Kidney (tissue), 14 donors: ENCODE measurements around the gene MROH2A. TPM values are rescaled to one million over a fixed set of nuclear protein-coding genes. Genes with fewer than 3 reads are reported as not detected.

Experiments
- DNase-seq, 5 donors: peaks; one replicate each; pipeline ENCODE4 v3.0.0-alpha.2; 2013 to 2020
- FAIRE-seq: peaks from 2 replicates; lab custom pipeline; 2012; peaks lifted over from hg19 to GRCh38; lab: Jason Lieb, UNC
- H3K27ac ChIP-seq, 2 donors: one replicate each; pipeline ENCODE4 v1.7.0; 2013; ENCODE audit warnings: low read depth in 2 of 2, low read length in 2 of 2, inconsistent platforms in 1 of 2
- H3K27me3 ChIP-seq: one replicate; pipeline ENCODE4 v1.7.1; 2013; ENCODE audit warnings: low read length, inconsistent platforms; ENCODE audit not compliant: control insufficient read depth, insufficient read depth
- H3K36me3 ChIP-seq, 3 donors: one replicate each; pipeline versions ENCODE4 v1.7.0 to v1.7.1; 2013; ENCODE audit warnings: low read length in 3 of 3, control low read depth in 1 of 3, inconsistent platforms in 1 of 3; ENCODE audit not compliant: insufficient read depth in 3 of 3, control insufficient read depth in 2 of 3
- H3K4me1 ChIP-seq, 3 donors: one replicate each; pipeline versions ENCODE4 v1.7.0 to v1.7.1; 2013; ENCODE audit warnings: low read length in 3 of 3, inconsistent platforms in 1 of 3, low read depth in 1 of 3; ENCODE audit not compliant: control insufficient read depth in 2 of 3, insufficient read depth in 2 of 3
- H3K4me3 ChIP-seq, 3 donors: one replicate each; pipeline versions ENCODE4 v1.7.0 to v1.8.1; 2013; ENCODE audit warnings: low read length in 3 of 3, control low read depth in 1 of 3, inconsistent platforms in 1 of 3
- H3K9ac ChIP-seq, 3 donors: one replicate each; pipeline versions ENCODE4 v1.7.0 to v1.7.1; 2013; ENCODE audit warnings: low read length in 3 of 3, control low read depth in 1 of 3, inconsistent platforms in 1 of 3
- H3K9me3 ChIP-seq, 3 donors: one replicate each; pipeline versions ENCODE4 v1.7.0 to v1.7.1; 2013; ENCODE audit warnings: low read length in 3 of 3, control low read depth in 1 of 3, inconsistent platforms in 1 of 3; ENCODE audit not compliant: control insufficient read depth in 2 of 3, insufficient read depth in 1 of 3
- intact Hi-C: fragments of 100-400 bp; cut with DNase I; formaldehyde crosslinking; loops from one replicate; pipeline ENCODE4 v1.11.1; 2022
- polyA plus RNA-seq: library from polyadenylated mRNA; stranded (reverse); fragments of 350-450 nt; fragmentation: Illumina TruSeq; extraction: RNeasy Lipid Tissue Mini Kit (QIAGEN cat#74804); gene quantifications from one replicate; pipeline ENCODE4 v1.2.3, GENCODE V29; 2014; ENCODE audit warnings: low read depth, low replicate concordance; ENCODE audit not compliant: insufficient read depth
- total RNA-seq: library from RNA; stranded (reverse); fragmentation: NEBNext Ultra II Directional; extraction: Animal tissue kit (Norgen Biotek cat#: 25700); gene quantifications from one replicate; pipeline ENCODE4 v1.2.1, GENCODE V29; 2021
- TF ChIP-seq, protein P1 (sequence below): IDR thresholded peaks from 3 replicates; pipeline ENCODE4 v1.5.1; 2012; ENCODE audit warnings: mild to moderate bottlenecking, moderate library complexity, borderline replicate concordance; ENCODE audit not compliant: insufficient read depth; ENCODE audit errors: extremely low read depth
- donor health status: control.
- donor health status: control.
- donor health status: control.
- donor health status: control.
- donor health status: control.
- donor health status: DM: yes; HTN: yes; CAD: no.
- donor health status: Normal renal cell carcinoma (clear cell type).

Gene MROH2A
- total and polyA plus RNA-seq, 2 donors from 2014 or later, result 1.8 TPM; not detected in 1

DNA sequence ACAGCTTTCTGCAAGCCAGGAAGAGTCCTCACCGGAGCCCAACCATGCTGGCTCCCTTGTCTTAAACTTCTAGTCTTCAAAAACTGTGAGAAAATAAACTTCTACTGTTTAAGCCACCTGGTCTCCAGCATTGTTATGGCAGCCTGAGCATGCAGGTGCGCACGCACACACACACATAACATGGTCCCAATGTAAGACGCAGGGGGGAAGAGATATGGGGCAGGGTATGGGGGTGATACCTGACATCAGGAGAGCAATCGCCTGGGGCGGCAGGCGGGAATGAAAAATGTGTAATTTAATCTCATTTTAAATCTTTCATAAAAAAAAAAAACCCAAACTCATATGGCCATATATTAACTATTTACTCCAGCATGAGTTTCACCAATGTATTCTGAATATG lies 58.2 kb downstream of the MROH2A start:
- H3K9ac ChIP-seq, result no peak overlapping the region
- FAIRE-seq, result no peak

DNA sequence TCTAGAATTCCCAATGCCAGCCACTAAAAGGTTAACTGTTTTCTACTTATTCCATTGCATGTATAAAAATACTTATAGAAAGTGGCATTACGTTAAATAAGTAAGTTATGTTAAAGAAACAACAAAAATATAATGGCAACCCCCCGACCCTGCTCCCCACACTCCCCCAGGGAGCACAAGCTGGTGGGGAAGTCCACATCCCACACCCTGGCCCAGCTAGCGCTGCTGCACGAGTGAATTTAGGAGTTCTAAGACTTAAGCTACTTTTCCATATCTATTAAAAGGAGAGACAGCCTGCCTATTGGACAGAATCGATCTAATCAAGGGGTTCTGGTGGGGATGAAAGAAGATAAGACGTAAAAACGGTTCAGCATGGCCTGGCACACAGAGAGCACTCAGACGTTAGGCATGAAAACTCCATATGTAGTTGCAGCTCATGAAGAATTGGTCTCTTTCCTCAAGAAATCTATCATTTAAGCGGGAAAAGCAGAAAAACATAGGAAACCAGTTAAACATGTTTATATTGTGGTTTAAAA lies 59.6 kb downstream of the MROH2A start:
- no peaks in the 10 kb centered on the region for H3K36me3 ChIP-seq
- DNase-seq, result no peak
- H3K9me3 ChIP-seq, result no peaks in the 10 kb centered on the region
- intact Hi-C loops, result no loop called here
- TF ChIP-seq, protein P1, sequence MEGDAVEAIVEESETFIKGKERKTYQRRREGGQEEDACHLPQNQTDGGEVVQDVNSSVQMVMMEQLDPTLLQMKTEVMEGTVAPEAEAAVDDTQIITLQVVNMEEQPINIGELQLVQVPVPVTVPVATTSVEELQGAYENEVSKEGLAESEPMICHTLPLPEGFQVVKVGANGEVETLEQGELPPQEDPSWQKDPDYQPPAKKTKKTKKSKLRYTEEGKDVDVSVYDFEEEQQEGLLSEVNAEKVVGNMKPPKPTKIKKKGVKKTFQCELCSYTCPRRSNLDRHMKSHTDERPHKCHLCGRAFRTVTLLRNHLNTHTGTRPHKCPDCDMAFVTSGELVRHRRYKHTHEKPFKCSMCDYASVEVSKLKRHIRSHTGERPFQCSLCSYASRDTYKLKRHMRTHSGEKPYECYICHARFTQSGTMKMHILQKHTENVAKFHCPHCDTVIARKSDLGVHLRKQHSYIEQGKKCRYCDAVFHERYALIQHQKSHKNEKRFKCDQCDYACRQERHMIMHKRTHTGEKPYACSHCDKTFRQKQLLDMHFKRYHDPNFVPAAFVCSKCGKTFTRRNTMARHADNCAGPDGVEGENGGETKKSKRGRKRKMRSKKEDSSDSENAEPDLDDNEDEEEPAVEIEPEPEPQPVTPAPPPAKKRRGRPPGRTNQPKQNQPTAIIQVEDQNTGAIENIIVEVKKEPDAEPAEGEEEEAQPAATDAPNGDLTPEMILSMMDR, result no peak
- FAIRE-seq, result no peak
- no peaks in the 10 kb centered on the region for H3K4me1 ChIP-seq
- no peak overlapping the region for H3K4me3 ChIP-seq
- no peaks in the 10 kb centered on the region for H3K27me3 ChIP-seq
- no peak overlapping the region for H3K27ac ChIP-seq
- no peak overlapping the region for H3K9ac ChIP-seq

More for the DNA sequence above, 58.2 kb downstream of the MROH2A start:
- Histone ChIP-seq H3K36me3 (no peaks in the 10 kb centered on the region), H3K4me1 (no peaks in the 10 kb centered on the region), H3K4me3 (no peak overlapping the region), H3K9me3 (no peaks in the 10 kb centered on the region), H3K27me3 (no peaks in the 10 kb centered on the region), H3K27ac (no peak overlapping the region)
- intact Hi-C loops, result no loop called here
- no peak for DNase-seq
- TF ChIP-seq, protein P1, result no peak

DNA sequence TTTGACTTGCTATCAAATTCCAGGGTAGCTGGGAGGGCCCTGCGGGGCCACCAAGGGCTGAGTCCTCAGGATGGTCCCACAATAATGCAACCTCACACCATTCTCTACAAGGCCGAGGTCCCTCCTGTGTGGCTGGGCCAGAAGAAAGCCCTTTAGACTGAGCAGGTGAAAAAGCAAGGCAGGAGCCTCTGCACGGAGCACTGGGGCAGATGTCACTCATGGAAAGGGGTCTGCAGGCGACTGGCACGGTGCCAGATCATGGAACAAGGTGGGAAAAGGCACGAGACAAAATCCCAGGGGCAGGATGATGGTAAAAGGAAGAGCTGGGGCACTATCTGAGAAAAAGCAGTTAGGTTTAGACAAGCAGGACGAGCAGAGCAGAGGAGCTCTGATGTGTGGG lies 60.1 kb downstream of the MROH2A start:
- Histone ChIP-seq H3K9ac (no peak overlapping the region), H3K4me3 (no peak overlapping the region), H3K27ac (no peak overlapping the region), H3K27me3 (no peaks in the 10 kb centered on the region), H3K36me3 (no peaks in the 10 kb centered on the region), H3K9me3 (no peaks in the 10 kb centered on the region), H3K4me1 (no peaks in the 10 kb centered on the region)
- TF ChIP-seq, protein P1, result no peak
- intact Hi-C loops, result no loop called here
- FAIRE-seq (no peak), DNase-seq (no peak)
